HG03571 (cell line): Measurements from ENCODE around the gene ACAD8.

Source experiments
- ATAC-seq: cut with Tn5 transposase; IDR thresholded peaks from one replicate; pipeline ENCODE4 v1.9.1; 2021; ENCODE audit not compliant: unreplicated experiment

Gene ACAD8

DNA sequence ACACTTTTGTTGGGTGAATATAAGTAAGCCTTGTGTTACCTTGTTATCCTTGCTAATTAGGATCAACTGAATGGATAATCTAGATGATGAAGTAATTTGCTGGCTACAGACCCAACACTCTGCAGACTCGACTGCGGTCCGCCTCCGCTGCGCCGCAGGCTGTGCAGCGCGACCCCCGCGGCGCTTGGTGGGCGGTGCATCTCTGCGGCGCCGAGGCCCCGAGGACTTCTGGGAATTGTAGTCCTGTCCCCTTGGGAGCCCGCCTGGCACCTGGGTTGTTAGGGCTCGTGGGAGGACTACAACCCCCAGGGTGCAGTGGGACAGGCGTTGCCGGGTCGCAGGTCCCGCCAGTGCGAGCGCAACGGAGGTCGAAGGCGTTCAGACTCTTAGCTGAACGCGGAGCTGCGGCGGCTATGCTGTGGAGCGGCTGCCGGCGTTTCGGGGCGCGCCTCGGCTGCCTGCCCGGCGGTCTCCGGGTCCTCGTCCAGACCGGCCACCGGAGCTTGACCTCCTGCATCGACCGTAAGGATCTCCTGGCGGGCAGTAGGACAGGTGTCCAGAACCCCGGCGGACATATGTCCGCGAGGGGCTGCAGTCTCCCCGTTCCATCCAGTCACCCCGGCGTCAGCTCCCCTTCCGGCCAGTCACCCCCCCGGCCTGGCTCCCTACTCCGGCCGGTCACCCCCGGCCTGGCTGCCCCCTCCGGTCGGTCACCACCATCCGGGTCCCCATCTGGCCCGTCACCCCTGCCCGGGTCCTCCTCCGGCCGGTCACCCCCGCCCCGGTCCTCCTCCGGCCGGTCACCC is at the start of gene ACAD8, which contains the start of gene THYN1:
TSS of gene ACAD8 (plus strand) at position 381 of the 806 bp plus-strand sequence. CDS start at position 414, 33 bp downstream.
TSS of gene THYN1 (minus strand) at position 165 of the 806 bp plus-strand sequence. CDS start 470 bp downstream, outside the sequence.
- ATAC-seq: peak; percentile 100

DNA sequence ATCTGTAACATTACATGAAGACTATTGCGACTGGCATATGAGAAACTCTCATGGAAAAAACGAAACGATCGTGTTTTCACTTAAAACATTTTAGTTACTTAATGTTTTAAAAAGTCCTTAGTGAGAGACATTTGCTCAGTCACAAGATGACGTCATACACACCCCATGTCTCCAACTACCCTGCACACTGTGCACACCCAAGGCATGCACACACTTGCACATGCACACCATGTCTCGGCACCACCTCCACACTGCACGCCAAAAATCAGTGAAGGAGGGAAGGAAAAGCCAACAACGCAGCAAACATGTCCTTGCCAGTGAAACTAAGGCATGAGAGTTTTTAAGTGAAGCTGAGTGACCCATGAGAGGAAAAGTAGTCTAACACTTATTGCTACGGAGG is 47.6 kb upstream of the ACAD8 start:
- no peak for ATAC-seq

DNA sequence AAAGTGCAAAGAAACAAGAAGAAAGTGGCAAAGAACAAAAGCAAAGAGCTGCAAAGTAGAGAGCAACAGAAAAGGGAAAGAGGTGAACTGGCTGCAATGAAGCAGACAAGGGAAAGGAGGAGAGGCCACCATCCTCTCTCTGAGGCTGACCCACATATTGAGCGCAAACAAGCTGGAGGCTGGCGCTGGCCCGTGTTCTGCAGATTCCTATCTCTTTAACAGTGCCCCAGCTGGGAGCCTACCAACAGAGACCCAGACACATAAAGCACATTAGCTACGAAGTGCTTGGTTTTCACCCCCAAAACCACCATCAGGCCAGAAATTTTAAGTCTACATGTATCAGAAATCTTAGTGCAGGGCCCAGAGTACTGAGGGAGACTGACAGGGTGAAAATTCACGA is 47.2 kb upstream of the ACAD8 start:
- no peak for ATAC-seq

DNA sequence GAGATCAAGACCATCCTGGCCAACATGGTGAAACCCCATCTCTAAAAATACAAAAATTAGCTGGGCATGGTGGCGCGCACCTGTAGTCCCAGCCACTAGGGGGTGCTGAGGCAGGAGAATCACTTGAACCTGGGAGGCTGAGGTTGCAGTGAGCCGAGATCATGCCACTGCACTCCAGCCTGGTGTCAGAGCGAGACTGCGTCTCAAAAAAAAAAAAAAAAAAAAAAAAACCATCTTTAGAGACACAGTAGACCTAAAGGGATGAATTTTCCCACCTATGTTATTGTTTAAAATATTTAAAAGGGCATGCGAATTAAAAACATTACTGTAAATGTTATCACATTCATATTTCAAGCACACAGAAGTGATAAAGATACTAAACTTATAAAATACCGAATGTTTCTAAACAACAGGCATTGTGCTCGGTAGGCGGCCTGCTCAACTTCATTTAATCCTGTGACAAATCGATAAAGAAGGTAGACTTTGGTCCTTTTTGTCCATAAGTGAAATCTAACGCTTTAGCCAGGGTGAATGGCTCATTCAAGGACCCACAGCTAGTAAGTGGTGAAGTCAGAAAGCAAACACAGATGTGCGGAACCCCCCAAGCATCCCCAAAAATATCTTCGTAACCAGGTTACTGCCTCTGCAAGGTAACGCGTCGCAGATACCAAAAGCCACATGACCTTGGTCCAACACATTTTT is 45.7 kb upstream of the ACAD8 start:
- no peak for ATAC-seq

DNA sequence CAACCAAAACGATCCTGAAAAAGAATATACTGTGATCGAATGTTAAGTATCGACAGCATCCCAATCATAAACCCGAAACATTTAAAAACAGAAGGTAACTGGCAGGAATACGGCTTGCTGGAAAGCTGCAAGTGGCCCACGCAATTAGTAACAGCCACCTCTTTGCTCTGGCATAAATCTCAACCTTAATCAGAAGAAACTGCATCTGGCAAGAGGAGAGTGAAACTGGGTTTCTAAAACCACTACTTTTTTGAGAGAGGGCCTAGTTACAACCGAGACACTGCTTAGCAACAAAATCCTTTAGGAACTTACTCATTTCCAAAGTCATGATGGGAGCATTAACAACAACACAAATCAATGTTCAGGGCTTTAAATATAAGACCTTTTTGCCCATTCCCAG is 37.5 kb upstream of the ACAD8 start:
- ATAC-seq: no peak

DNA sequence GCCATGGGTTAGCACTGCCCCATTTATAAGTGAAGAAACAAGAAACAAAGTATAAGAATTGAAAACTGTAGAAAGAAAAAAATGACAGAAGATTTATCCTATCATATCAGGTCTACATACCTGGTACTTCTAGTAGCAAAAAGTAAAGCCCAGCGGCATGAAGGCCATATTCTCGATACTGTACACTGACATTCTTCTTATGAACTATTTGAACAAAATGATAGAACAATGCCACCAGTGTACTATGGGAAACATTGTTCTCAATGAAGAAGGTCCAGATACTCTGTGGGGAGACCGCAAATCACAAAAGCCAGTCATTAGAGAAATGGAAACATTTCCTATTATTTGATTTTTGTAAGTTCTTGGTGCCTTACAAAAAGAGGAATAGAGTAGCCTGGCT is 36.6 kb upstream of the ACAD8 start:
- ATAC-seq: no peak

DNA sequence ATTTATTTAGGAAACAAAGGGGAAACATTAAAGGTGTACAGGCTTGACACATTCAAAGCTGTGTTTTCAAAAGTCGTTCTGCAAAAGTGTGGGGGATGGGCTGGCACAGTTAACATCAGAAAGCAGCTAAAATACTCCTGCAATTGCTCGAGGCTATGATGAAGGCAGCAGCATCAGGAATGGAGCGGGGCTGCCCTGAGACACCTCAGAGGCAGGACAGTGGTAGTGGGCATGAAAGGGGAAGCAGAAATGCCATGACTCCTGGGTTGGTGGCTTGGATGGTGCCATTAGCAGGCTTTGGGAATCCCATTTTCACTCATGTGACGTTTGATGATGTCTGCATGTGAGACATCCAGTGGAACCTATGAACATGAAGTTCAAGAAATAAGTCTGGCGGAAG is 30.2 kb upstream of the ACAD8 start:
- ATAC-seq: no peak

DNA sequence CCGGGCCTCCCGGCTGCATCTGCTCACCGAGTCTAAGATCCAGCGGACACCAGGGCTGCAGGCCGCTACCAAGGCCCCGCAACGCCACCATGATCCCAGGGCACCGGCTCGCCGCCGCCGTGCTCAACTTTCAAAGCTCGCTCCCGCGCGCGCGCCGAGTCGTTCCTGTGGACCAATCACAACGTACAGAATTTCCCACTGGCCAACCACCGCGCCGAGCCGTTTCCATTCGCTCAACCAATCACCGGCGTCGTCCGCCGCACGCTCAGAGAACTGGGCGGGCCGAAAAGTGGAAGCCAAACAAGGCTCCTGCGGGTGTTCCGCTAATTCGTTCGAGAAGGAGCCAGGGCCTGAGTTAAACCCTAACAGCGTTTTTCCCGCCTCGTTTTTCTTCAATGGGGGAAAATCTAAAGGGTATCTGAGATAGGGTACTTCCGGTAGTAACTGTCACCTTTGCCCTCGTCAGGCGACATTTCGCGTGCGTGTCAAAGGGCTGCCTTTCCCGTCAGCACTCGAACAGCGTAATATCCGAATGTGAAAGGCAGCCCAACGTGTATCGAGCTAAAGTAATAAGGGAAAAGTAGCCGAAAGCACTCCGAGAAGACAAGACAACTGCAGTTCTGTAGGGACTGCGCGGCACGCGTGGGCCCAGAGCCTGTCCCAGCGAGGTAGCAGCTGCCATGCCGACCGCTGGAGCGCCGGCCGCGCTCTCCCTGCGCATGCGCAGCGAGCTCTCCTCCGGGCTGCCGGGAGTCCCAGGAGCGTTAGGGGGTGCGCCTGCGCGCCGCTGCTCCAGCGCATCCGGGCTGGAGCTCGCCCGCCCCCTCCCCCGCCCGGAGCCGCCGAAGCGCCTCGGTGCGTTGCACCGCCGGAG is 29.3 kb upstream of the ACAD8 start, which contains the start of the genes NCAPD3 and VPS26B:
TSS of gene NCAPD3 (minus strand) at position 132 of the 874 bp plus-strand sequence. CDS start at position 91, 41 bp downstream.
TSS of gene VPS26B (plus strand) at position 836 of the 874 bp plus-strand sequence. CDS start 452 bp downstream, outside the sequence.
- ATAC-seq: peak; percentile 67

DNA sequence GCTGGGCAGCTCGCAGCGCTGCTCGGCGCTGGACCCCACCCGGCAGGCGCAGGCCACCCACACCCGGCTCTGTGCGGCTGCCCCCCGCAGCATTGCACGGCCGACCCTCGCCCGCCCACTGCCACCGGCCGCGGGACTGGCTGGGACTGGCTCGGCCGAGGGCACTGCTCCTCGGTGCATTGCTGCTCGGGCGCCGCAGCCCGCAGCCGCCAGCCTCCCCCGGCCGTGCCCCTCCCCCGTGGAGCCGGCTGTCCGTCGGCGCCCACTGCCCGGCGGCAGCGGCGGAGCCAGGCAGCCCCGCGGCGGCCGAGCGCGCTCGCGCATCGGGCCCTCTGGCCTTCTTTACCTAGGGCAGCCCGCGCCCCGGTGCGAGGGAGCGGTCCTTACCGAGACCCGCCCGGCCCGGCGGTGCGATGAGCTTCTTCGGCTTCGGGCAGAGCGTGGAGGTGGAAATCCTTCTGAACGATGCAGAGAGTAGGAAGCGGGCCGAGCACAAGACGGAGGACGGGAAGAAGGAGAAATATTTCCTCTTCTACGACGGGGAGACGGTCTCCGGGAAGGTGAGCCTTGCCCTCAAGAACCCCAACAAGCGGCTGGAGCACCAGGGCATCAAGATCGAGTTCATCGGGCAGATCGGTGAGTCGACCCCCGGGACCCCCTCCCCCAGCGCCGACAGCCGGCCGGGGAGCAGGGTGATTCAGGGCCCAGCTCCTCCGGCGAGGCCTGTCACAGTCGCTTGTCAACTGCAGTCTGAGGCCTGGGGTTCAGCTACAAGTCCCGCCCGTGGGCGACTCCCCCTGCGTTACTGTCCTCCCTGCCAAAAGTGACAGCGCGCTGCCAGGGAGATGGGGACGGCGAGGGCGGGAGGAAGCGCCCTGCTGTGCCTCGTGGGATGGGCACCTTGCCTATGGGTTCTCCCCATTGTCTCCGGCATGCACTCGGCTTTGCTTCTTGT is 28.4 kb upstream of the ACAD8 start:
- peak; percentile 21 for ATAC-seq

DNA sequence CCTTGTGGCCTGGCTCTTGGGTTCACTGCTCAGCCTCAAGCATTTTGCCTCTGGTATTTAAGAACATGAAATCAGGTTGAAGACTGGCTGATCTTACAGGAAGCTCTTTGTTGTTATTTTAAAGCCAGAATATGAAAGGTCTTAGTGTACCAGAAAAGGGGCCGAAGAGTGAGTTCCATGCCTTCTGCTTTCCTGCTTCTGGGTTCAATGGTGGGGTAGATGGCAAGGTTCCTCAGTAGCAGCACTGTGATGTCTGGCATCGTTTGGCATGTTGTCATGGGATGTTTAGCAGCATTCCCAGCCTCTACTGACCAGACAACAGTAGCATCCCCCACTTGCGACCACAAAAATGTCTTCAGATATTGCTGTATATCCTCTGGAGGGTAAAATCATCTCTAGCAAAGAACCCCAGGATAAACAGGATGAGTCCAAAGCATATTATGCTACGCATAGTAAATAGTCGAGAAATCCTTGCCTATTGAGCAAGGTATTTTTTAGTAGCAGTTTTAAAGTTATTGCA is 26.5 kb upstream of the ACAD8 start:
- ATAC-seq: no peak

DNA sequence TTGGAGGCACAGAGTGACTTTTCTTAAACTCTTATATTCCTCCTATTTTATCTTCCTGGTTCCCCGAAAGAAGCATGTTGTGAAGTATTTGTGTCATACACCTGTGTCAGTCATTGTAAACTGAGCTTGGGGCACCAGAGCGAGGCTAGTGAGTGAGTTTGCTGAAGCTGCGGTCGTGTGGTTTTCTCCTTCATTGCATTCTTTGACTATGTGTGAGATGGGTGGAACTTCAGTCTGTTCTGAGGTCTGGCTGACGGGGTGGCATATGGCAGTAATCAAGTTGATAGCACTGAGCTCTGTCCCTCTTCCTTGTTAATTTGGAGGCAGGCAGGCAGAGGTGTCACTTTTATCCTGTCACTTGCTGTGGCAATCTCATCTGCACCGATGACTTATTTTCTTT is 24.7 kb upstream of the ACAD8 start:
- ATAC-seq: peak; percentile 58

DNA sequence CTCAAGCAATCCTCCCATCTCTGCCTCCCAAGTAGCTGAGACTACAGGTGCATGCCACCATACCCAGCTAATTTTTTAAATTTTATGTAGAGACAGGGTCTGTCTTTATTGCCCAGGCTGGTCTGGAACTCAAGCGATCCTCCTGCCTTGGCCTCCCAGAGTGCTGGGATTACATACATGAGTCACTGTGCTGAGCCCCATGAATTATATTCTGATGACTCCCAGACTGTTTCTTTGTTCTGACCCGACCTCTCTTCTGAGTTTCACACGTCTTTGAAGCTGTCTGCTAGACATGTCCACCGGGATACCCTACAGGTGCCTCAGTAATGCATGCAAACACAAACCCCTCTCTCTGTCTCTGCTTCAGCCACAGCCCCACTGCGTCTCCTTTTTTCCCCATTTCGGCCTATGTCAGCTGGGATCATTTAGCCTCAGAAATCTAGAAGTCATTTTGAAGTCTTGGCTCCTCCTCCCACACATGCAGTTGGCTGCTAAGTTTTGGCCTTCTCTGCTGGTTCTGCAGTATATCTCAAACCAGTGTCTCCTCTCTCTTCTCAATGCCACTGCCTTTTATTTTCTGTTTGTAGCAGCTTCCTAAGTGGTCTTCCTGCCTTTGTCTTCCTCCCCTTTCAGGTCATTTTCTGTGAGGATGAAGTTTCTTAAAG is 24.1 kb upstream of the ACAD8 start:
- ATAC-seq: no peak

DNA sequence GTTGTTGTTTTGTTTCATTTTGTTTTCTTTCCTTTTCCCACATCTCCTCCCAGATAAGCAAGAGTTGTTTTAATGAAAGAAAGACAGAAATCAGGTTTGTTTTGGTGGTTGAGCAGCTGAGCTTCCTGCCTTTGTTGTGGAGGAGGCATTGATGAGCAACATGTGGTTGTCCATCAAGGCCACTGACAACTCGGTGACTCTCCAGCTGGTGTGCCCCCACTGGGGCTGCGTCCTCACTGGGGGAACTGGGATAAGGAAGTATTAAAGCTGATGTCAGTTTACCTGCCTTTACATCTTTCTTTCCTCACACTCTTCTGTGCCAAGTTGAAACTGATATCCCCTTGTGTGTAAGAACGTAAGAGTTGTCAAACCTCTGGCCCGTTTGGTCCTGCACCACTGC is 23.0 kb upstream of the ACAD8 start:
- no peak for ATAC-seq

DNA sequence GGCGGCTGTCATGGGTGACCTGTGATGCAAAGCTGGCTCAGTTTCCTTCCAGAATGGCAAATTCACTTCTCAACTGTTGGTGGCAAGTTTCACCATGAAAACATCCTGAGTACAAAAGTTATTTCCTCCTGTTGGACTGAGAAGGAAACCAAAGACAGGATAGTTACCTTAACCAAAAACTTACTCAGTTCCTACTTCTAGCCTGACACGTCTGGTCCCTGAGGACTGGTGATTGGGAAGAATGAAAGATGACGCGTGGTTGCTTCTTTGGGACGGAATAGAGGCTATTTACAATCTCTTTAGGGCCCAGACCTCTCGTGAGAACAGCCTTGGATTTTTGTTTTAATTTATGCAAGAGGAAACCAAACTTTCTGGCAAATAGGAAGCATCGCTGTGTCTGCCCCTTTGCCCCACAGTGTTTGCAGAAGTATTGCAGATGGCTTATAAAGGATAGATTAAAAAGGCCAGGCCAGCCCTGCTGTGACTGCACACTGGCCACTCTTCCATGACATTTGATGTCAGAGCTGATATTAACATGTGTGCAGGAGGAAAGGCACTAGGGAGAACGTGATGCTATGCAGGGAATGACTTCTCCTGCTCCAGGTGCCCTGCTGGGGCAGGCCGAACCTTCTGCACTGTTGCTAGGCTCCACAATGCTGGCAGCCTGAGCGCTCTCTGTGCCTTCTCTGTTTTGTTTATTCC is 21.3 kb upstream of the ACAD8 start:
- no peak for ATAC-seq

DNA sequence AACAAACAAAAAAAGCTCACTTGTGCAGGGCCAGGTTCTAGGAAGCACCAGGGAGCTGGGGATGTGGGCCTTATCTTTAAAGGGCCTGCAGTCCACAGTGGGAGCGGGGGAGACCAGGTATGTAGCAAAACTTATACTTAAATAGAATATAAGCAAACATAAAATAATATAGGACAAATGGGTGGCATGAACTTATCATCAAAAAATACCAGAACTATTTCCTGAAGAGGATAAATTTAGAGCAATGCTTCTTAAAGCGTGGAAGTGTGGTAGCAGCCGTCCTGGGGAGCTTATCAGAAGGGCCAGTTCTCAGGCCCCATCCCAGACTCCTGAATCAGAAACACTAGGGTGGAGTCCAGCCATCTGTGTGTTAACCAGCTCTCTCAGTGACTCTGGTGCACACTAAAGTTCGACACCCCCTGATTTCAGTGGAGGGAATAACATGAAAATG is 19.6 kb upstream of the ACAD8 start:
- ATAC-seq: no peak

DNA sequence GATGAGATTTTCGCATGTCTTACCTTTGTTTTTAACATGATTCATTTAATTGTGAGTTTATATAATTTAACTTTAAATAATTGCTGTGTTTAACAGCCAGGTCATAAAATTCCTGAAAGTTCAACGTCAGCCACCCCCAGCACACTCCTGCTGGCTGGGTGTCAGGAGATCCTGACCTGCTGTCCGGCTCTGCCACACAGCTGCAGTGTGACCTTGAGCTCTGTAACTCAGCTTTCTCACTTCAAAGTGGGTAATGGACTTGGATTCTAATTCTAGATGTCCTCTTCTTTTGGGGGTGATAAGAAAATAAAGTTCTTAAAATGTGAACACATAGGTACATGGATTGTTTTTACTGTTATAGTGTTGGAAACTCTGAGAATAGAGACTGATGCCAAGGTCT is 18.0 kb upstream of the ACAD8 start:
- no peak for ATAC-seq

DNA sequence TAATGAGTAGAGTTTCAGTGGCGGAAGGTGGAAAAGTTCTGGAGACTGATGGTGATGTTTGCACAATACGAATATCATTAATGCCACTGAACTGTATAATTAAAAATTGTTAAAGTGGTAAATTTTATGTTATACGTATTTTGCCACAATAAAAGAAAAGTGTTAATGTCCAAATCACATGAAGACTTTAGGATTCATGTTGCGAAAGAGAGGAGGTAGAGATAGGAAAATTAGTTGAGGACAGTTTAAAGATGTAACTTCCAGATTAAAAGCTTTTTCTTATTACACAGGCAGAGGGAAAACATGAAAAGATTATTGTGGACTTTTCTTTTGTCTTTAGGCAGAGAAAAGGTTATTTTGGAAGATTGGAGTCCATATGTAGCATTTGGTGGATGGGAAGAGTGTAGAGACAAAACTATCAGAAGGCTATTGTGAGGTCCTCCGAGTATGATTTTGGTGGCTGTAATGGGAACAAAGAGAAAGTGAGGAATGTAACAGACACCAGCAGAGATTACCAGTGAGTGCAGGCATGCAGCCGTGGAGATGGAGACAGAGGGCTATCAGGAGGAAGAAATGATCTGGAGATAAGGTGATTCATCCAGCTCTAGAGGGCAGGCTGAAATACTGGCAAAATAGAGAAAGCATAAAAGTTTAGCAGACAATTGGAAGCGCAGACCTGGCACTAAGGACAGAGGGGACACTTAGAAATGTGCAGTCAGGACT is 16.4 kb upstream of the ACAD8 start:
- ATAC-seq: no peak

DNA sequence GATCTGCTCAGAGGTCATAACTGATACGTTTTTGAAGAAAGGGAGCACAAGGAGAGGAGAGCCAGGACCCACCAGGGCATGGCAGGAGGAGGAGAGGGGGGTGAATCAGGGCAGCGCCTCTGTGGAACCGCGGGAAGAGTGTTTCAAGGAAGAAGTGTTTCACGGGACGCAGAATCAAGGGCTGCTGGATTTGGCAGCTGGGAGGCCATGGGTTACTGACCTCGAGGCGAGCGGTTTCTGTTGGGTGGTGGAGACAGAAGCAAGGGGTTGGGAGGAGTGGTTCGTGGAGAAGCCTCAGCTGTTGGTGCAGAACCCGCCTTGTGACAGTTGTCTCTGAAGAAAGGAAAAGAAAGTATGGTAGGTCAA is 15.8 kb upstream of the ACAD8 start:
- ATAC-seq: no peak
